ENCODE results near the gene EHD3. TPM values are rescaled to one million over a fixed set of nuclear protein-coding genes. Genes with fewer than 3 reads are reported as not detected.

EHD3 gene
- total RNA-seq: 26.6 TPM
- long read RNA-seq, full-length matches to known transcripts: 70 of 105 reads
- long read RNA-seq, partial matches to known transcripts: 32 of 105 reads
- long read RNA-seq, other reads (novel, unspliced or antisense): 3 of 105 reads

DNA sequence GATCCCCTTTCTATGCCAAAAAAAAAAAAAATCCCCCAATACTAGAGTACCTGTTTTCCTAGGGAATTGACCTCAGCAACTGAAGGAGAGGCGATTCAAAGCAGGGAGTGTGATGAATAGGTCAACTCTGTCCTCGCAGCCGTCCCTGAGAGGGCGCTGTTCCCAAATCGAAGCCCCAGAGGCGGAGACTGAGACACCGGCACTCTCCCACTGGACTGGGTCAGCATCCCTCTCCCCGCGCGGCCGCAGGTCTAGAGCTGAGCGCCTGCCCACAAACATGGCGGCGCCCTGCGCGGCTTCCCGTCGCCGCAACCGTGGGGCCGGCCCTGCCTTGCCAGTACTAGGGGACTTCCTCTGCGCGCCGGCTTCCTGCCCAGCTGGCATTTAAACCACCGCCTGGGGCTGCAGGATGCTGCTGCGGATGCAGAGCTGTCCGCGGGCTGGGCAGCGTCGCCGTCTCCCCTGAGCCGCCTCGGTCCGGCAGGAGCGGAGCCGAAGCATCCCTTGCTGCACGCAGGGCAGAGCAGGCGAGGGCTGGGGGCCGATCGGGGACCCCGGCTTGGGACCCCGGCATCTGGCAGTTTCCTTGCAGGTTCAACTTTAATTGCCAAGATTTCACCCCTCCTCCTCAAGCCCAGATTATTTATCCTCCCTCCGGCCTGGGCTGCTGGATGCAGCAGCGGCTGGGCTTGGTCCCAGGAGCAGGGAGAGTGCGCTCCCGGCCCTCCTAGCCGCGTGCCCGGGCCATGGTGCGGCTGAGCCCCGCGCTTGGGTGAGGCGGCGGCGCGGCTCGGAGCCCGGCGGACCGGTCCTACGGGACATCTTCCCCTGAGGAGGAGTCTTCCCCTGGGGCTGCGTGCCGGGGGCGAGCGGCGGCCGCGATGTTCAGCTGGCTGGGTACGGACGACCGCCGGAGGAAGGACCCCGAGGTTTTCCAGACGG lies at the start of gene EHD3:
TSS of gene EHD3 (plus strand) at position 412 of the 942 bp plus-strand sequence. CDS start at position 882, 470 bp downstream.
- intact Hi-C loops (cut with DNase I): loop anchor here (2.0 kb wide), 2 partner anchors 63 to 99 kb away; no protein-coding TSS in a partner anchor
- DNase-seq (ENCODE audit: low spot score): peak; percentile 94

DNA sequence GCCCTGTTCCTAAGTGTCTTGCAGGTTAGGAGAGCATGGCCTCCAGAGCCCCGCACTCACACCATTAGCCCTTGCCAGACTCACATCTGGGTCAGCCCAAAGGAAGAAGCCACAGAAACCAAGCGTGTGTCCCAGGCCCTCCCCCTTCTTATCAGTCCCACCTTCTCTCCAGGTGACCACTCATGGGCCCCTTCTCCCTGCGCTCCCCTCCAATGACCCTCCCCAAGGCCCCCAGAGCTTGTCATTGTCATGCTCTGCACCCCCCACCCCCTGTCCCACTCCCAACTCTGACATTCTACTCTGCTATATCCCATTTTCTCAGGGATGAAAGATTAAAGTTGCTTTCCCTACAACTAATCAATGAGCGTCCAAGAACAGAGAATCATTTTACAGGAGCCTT lies 46.8 kb upstream of the EHD3 start:
- DNase-seq (ENCODE audit: low spot score): no peak
- intact Hi-C loops (cut with DNase I): no loop called here

DNA sequence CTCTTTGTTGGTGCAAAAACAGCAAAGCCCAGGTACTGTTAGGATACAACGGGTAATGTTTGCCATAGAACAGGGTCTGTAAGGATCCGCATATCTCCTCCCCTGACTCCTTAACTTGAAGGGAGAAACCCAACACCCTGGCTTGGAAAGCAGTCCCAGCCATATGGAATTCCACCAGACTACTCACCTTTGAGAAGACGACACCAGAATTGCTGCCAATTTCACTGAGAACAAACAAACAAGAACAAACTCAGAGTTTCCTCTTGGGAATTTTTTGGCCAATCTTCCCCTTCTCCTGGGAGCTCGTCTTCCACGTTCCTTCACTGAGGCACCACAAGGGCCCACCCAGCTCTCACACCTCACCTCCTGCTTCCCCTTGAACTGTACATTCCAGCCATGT lies 45.8 kb upstream of the EHD3 start:
- no peak for DNase-seq (ENCODE audit: low spot score)
- intact Hi-C loops (cut with DNase I): no loop called here

DNA sequence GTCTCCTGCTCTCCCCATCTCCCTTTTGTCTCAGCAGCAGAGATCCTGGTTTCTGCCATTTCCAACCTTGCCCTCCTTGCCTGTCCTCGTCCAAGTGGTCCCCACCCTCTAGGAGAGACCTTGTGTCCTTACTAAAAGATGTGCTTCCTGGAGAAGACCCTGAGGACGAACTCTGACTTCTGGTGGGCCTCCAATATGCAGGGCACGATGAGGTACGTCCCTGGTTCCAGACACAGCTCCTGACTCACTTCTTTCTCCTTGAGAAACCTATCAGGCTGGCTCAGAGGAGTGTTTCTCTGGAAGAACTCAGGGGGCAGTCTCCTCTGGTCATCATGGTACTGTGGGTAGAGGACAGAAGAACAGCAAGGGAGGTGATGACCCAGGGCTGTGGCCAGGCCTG lies 44.8 kb upstream of the EHD3 start:
- peak; percentile 49 for DNase-seq (ENCODE audit: low spot score)
- intact Hi-C loops (cut with DNase I): no loop called here

DNA sequence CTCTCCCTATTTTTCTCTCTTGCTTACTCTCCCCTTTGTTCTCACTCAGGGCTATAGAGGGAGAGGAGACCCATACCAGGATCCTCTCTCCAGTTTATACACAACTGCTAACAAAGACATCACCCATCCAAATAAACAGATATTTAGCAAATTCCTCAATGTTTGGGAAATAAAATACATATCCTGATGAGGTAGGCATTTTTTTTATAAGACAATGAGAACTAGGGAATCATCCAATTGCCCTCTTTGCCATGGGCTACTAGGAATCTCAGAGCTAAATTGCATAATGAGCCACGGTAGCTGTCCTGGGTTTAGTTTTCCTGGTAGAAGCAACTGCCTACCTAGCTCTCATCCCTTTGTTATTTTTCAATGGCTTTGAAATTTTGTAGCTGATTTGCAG lies 43.8 kb upstream of the EHD3 start:
- intact Hi-C loops (cut with DNase I): no loop called here

DNA sequence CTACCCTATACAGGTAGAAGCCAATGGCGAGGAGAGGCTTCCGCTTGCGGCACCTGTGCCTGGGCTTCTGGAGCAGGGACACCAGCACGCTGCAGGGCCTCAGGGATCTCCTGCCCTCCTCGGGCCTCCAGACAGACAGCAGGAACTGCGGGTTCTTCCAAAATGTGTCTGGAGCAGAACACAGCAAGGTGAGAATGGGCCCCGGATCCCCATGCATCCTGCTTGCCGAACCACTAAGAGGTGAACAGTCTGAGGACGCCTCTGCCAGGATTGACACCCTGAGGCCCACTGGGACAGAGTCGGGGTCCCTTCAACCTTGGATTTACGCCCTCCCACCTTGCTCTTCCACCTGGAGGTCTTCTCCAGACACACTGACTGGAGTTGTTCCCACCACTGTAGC lies 42.0 kb upstream of the EHD3 start:
- peak; percentile 62 for DNase-seq (ENCODE audit: low spot score)
- intact Hi-C loops (cut with DNase I): no loop called here

More for the DNA sequence above, 43.8 kb upstream of the EHD3 start:
- no peak for DNase-seq (ENCODE audit: low spot score)

DNA sequence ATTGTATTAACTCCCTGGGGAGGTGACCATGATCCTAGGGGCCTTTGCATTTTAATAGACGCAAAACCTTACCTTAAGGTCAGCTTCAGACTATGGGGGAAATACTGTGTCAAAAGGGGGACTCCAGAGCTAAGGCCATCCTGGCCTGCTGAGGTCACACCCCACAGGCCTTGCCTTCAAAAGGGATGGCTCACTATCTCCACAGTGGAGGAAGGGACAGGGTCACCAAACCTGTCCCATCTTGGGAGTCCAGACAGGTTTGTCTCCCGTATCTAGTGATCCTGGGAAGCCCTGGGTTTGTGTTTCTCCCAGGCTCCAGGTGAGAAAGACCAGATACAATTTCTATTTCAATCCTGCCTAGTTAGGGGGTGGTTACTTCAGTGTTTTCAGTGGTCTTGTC lies 41.6 kb upstream of the EHD3 start:
- peak; percentile 26 for DNase-seq (ENCODE audit: low spot score)
- intact Hi-C loops (cut with DNase I): no loop called here

DNA sequence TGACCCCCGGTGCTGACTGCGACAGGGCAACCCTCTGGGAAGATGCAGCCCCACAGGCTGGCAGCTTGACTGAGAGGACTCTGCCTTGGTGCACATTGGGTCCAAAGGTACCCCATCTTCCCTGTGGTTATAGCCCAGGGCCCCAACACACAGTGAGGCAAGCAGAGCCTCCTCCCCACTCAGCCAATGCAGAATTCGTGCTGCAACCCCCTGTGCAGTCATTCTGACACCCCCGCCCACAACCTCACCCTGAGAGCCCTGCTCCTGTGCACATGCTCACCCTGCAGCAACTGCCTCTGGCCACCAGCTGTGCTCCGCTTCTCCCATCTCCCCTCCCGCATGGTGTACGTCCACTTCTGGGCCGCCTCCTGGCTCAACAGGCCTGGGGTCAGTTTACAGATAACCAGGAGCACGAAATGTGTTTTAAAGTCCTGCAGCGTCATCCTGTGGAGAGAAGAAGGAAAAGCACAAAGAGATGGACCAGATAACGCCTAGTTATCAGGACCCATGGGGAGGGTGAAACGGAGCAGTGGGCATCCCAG lies 41.0 kb upstream of the EHD3 start:
- intact Hi-C loops (cut with DNase I): no loop called here

DNA sequence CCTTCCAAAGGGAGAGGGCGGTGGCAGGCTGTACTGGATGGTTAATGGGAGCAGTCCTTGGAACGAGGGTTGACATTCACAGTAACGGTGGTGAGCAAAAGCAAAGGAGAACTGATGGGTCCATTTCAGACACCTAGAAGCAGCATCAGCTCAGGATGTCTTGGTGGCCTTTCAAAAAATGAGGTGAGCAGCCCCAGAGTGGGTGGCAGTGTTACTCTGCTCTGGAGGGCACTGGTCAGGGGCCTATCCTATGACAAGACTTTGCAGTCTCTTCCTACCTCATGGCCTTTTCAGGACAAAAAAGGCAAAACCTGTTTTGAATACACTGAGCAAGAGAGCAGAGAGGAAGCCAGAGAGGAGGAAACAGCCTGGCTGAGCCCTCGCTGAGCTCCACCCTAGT lies 40.1 kb upstream of the EHD3 start:
- no peak for DNase-seq (ENCODE audit: low spot score)
- intact Hi-C loops (cut with DNase I): no loop called here

More for the DNA sequence above, 41.0 kb upstream of the EHD3 start:
- DNase-seq (ENCODE audit: low spot score): no peak

DNA sequence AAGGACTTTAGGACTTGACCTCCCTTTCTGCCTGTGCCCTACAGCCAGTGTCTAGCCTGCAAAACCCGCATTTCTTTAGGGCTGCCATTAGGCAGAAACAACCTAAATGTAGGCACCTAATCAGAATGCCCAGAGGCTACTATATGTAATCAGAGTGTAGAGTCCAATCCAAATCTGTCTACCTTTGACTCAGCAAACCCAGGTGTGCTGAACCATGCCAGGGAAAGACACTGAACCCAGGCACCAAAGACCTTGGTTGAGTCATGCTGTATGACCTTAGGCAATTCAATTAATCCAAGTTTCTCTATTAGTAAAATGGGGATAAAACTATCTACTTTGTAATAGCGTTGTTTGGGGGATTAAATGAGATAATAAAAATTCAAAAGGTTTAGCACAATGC lies 37.3 kb upstream of the EHD3 start:
- no peak for DNase-seq (ENCODE audit: low spot score)
- intact Hi-C loops (cut with DNase I): no loop called here

DNA sequence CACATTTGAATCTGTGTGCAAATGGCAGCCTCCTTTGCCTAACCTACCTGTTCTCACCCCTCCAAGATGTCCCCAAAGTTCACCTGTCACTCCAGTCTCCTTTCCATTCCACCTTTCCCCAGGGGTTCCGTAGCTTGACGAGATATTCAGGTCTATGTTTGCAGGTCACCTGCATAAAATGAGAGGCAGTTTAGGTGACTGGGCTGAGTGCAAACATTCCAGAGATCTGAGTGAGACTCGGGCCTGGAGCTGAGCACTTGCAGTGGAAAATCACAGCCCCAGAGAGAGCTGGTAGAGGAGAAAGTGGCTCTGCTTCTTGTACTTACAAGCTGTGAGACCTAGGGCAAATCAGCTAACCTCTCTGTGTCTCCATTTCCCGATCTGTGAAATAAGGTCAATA lies 36.8 kb upstream of the EHD3 start:
- peak; percentile 5 for DNase-seq (ENCODE audit: low spot score)
- intact Hi-C loops (cut with DNase I): no loop called here

DNA sequence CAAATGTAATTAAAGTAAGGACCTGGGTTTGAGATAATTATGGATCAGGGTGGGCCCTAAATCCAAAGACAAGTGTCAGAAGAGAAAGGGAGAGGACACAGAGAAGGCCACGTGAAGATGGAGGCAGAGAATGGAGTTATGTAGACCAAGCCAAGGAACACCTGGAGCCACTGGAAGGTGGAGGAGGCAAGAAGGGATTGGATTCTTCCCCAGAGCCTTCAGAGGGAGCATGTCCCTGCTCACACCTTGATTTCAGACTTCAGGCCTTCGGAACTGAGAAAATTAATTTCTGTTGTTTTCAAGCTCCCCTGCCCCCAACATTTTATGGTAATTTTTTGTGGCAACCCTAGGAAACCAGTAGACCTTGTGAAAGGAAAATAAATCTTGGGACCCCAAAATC lies 36.3 kb upstream of the EHD3 start:
- peak; percentile 6 for DNase-seq (ENCODE audit: low spot score)
- intact Hi-C loops (cut with DNase I): no loop called here

DNA sequence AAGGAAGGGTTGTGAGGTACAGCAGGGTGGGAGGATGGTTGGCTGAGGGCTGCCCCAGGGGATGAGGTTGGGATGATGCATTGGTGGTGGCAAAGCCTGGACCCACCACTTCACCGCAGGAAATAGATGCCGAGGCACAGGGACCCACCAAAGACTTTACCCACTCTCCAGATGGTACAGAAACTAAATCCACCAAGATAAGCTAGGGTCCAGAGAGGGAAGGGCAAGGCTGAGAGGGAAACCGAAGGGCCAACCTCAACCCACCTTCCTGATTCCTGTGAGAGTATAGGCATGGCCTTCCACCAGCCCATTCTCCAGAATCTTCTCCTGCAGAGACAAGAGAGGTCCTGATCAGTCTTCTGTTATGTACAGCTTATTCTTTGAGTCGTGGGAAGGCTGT lies 34.7 kb upstream of the EHD3 start:
- DNase-seq (ENCODE audit: low spot score): peak; percentile 53
- intact Hi-C loops (cut with DNase I): no loop called here

DNA sequence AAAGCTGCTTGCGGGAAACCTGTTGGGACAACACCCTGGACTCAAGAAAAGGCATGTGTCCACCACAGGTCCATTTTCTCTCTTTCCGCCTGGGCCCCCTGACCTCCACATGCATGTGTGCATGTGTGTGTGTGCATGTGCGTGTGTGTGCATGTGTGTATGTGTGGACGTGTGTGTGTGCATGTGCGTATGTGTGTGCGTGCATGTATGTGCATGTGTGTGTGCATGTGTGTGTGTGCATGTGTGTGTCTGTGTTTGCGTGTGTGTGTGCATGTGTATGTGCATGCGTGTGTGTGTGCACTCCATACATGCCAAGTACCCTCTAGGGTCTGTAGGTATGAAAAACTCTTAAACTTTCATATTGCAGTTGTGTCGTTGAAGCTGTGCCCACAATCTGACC lies 33.0 kb upstream of the EHD3 start:
- peak; percentile 10 for DNase-seq (ENCODE audit: low spot score)
- intact Hi-C loops (cut with DNase I): no loop called here

DNA sequence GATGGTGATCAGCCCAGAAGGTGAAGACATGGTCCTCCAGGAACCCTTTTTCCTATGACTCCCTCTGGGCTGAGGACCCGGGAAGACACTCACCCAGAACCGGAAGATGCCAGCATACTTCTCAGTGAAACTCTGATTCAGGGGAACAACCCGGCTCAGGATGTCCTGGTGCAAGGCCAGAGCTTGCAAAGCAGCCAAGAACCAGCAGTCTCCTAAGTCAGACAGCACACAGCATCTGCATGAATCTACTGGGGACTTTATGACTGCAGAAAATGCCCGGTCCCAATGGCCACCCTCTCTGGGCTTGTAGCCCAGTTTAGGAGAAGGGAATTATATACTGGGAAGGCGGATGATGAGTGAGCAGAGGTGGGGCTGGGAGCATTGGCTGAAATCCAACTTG lies 31.9 kb upstream of the EHD3 start:
- DNase-seq (ENCODE audit: low spot score): peak; percentile 31
- intact Hi-C loops (cut with DNase I): no loop called here

DNA sequence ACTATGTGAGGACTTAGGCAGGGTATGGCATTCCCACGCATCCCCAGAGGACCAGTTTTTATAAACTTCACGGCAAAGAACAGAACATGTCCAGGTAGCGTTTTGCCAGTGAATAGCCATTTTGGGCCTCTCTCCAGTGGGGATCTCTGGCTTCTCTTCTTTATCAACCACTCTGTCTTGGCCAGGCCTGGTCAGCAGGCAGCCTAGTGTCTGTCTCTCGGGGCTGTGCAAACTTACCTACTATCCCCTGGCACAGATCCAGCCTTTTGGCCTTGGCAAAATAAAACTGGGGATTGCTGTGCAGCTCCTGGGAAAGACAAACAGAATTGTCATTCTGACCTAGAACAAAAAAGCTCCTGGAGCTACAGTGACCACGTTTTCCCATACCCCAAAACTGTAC lies 31.1 kb upstream of the EHD3 start:
- DNase-seq (ENCODE audit: low spot score): no peak
- intact Hi-C loops (cut with DNase I): no loop called here

DNA sequence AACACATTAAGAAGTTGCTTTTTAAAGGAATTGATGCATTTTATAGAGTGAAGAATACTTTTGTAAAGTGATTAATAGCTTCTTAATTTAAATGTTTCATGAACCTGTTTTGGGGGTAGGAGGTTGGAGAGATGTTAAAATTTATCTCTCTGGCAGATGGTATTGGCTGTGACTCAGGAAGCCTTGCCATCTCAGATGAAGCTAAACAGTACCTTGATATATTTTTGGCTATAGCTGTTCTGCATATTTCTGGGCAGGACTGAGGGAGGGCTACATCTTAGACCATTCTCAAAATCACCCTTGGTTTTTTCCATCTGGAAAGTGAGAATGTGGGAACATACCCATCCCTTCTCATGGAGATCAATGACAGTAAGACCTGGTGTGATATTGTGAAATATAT lies 30.0 kb upstream of the EHD3 start:
- intact Hi-C loops (cut with DNase I): no loop called here
- DNase-seq (ENCODE audit: low spot score): no peak

DNA sequence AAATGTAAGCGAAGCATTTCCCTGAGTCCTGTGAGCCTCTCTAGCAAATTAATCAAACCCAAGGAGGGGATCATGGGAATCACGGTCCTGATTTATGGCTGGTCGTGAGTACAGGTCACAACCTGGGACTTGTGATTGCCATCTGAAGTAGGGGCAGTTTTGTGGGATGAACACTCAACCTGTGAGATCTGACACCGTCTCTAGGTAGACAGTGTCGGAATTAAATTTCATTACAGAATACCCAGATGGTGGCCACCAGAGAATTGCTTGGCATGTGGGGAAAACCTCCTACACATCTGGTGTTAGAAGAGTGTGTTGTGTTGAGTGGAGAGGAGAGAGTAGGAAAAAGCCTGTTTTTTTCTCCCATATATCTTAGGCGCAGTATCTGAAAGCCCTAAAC lies 29.2 kb upstream of the EHD3 start:
- intact Hi-C loops (cut with DNase I): no loop called here
- DNase-seq (ENCODE audit: low spot score): no peak

DNA sequence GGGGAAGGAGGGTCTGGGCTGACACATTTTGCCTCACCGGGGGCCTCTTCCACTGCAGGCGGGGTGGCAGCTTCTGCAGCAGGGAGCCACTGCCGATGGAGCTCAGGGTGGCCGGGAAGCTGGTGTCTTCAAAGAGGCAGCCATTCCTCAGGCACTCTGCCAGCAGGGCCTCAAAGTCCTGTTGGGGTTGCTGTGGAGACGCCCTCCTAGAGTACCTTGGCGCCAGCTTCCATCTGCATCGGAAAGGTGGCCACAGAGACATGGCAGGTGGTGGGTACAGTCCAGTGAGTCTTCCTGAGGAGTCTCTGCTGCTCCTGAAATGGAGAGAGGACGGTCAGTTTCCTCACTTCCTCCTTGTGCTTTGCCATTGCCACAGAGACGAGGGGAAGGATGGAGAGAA lies 28.8 kb upstream of the EHD3 start:
- DNase-seq (ENCODE audit: low spot score): no peak
- intact Hi-C loops (cut with DNase I): no loop called here

DNA sequence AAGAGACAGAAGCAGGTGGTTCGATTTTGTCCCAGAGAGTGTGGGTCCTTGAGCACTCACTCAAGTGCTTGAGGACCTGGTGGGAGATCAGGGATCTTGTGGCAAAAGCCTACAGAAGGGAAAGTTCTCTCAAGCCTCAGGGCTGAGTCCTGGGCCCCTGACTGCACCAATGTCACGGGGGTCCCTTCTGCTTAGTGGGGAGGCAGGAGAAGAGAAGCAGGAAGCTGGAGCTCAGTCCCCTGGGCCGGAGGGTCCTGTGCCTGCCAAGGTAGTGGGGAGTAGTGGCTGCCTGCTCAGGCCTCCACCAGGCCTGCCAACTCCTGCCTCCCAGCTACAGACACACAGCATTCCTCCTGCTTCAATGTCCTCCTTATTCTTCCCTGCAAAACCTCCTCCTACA lies 28.3 kb upstream of the EHD3 start:
- DNase-seq (ENCODE audit: low spot score): no peak
- intact Hi-C loops (cut with DNase I): no loop called here

DNA sequence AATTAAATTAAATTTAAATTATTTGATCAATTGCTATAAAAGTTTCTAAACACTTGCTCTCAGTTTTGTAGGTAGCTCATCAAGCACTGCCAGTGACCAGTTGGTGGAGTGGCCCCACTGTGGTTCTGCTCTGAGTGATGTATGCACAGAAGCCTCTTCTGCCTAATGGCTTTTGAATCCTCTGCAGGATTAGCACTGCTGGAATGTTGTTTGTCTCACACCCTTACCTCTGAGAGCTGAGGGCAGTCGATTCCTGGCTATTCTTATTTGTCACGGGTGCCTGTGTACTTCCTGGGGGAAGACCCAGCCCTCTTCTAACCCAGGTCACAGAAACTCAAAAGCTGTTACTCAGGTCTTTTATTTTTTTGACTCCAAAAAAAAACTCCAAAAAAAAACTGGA lies 26.2 kb upstream of the EHD3 start:
- intact Hi-C loops (cut with DNase I): no loop called here
- DNase-seq (ENCODE audit: low spot score): no peak
